Lung (tissue), 12 donors: ENCODE measurements around the gene SYNPR. TPM values are rescaled to one million over a fixed set of nuclear protein-coding genes. Genes with fewer than 3 reads are reported as not detected.

ENCODE experiments used
- ATAC-seq: fragments of 200-7000 bp; cut with Tn5 transposase; one replicate; pipeline ENCODE4 v1.9.1; 2020; ENCODE audit warnings: moderate number of reproducible peaks; ENCODE audit not compliant: insufficient read depth, low FRiP score
- DNase-seq, 3 donors: peaks; one replicate each; pipeline ENCODE4 v3.0.0-alpha.2; 2013 to 2017
- H3K27ac ChIP-seq, 2 donors: one replicate each; pipeline ENCODE4 v1.5.1; 2013; ENCODE audit warnings: mild to moderate bottlenecking in 2 of 2, moderate library complexity in 2 of 2, control low read depth in 1 of 2, inconsistent platforms in 1 of 2, low read depth in 1 of 2, low read length in 1 of 2
- H3K27me3 ChIP-seq, 3 donors: one replicate each; pipeline ENCODE4 v1.5.1; 2013; ENCODE audit warnings: low read length in 2 of 3; ENCODE audit not compliant: control insufficient read depth in 3 of 3, insufficient read depth in 3 of 3
- H3K36me3 ChIP-seq, 4 donors: one replicate each; pipeline ENCODE4 v1.5.1; 2013; ENCODE audit warnings: low read length in 4 of 4, mild to moderate bottlenecking in 1 of 4, moderate library complexity in 1 of 4; ENCODE audit not compliant: control insufficient read depth in 4 of 4, insufficient read depth in 4 of 4
- H3K4me1 ChIP-seq, 5 donors: one replicate each; pipeline ENCODE4 v1.5.1; 2013; ENCODE audit warnings: low read length in 5 of 5, mild to moderate bottlenecking in 2 of 5, moderate library complexity in 1 of 5; ENCODE audit not compliant: control insufficient read depth in 5 of 5, insufficient read depth in 5 of 5
- H3K4me3 ChIP-seq: one replicate; pipeline ENCODE4 v1.5.1; 2013; ENCODE audit warnings: mild to moderate bottlenecking, control low read depth, moderate library complexity
- H3K9ac ChIP-seq, 2 donors: one replicate each; pipeline ENCODE4 v1.5.1; 2013; ENCODE audit warnings: low read length in 2 of 2, control low read depth in 1 of 2; ENCODE audit not compliant: insufficient read depth in 1 of 2
- H3K9me3 ChIP-seq, 4 donors: one replicate each; pipeline ENCODE4 v1.5.1; 2013; ENCODE audit warnings: low read length in 3 of 4, mild to moderate bottlenecking in 1 of 4, moderate library complexity in 1 of 4; ENCODE audit not compliant: control insufficient read depth in 4 of 4, insufficient read depth in 3 of 4
- CTCF ChIP-seq: IDR thresholded peaks from 2 replicates; pipeline ENCODE4 v1.5.1; 2012; ENCODE audit warnings: mild to moderate bottlenecking; ENCODE audit errors: control extremely low read depth, extremely low read depth
- WGBS, 2 donors: extraction: QIAGEN DNeasy Blood & Tissue Kit; methylation state at CpG; one replicate each; pipeline ENCODE4 v1.1.7; 2013; 5-methylcytosine and 5-hydroxymethylcytosine counted together
- polyA plus RNA-seq, 2 donors: library from polyadenylated mRNA; stranded (reverse); fragments of 200-250 nt; gene quantifications; one replicate each; pipeline ENCODE4 v1.2.1, GENCODE V29; 2013
- total RNA-seq, 2 donors: library from RNA; depleted of rRNA in 1 of 2; stranded (reverse); fragments of >200 nt in 1 of 2; gene quantifications; one replicate each; pipeline ENCODE4 v1.2.1, GENCODE V29; 2014 to 2021
- donor health status: control.
- donor health status: control.
- donor health status: Bipolar disorder and iron deficiency.
- donor health status: healthy.
- donor health status: DM: yes; HTN: yes; CAD: no.

The SYNPR gene
- total and polyA plus RNA-seq, 4 donors: 0.43 TPM; not detected in 3

GRCh38 chr3:63325386-63325785, 47.3 kb downstream of the SYNPR start:
- DNase-seq: no peak
- Histone ChIP-seq H3K4me1 (peaks cover 0 to 3% (median 0%) of the 10 kb centered on the region in 5 donors), H3K36me3 (no peaks in the 10 kb centered on the region), H3K4me3 (no peak overlapping the region), H3K9me3 (peaks cover 0 to 2% (median 0%) of the 10 kb centered on the region in 4 donors), H3K9ac (no peak overlapping the region), H3K27me3 (peaks cover 0 to 4% (median 0%) of the 10 kb centered on the region in 3 donors), H3K27ac (no peak overlapping the region)
- 84 to 85% methylated on average over 2 of the region's 2 CpGs for WGBS, 2 donors
- no peak for TF ChIP-seq CTCF
- ATAC-seq: no peak

GRCh38 chr3:63328365-63328764, 50.3 kb downstream of the SYNPR start:
- ATAC-seq: no peak

GRCh38 chr3:63331520-63331919, 53.4 kb downstream of the SYNPR start:
- Histone ChIP-seq H3K9me3 (no peaks in the 10 kb centered on the region), H3K9ac (no peak overlapping the region), H3K36me3 (no peaks in the 10 kb centered on the region), H3K27me3 (no peaks in the 10 kb centered on the region), H3K4me3 (no peak overlapping the region), H3K4me1 (peaks cover 0 to 3% (median 0%) of the 10 kb centered on the region in 5 donors), H3K27ac (no peak overlapping the region)
- 84 to 91% methylated on average over 3 of the region's 3 CpGs for WGBS, 2 donors
- DNase-seq (no peak), ATAC-seq (no peak)
- TF ChIP-seq CTCF: no peak

More at GRCh38 chr3:63328365-63328764, 50.3 kb downstream of the SYNPR start:
- DNase-seq: no peak
- Histone ChIP-seq H3K27ac (peak overlapping the region in 1 of 2 donors; percentile 73), H3K9me3 (peaks cover 0 to 2% (median 0%) of the 10 kb centered on the region in 4 donors), H3K4me1 (peaks cover 0 to 3% (median 0%) of the 10 kb centered on the region in 5 donors), H3K4me3 (no peak overlapping the region), H3K9ac (no peak overlapping the region), H3K36me3 (no peaks in the 10 kb centered on the region), H3K27me3 (no peaks in the 10 kb centered on the region)
- no peak for TF ChIP-seq CTCF

GRCh38 chr3:63333815-63334214, 55.7 kb downstream of the SYNPR start:
- WGBS, 2 donors: 68 to 72% methylated on average over 1 of the region's 1 CpG
- Histone ChIP-seq H3K9me3 (no peaks in the 10 kb centered on the region), H3K36me3 (no peaks in the 10 kb centered on the region), H3K27ac (no peak overlapping the region), H3K4me3 (no peak overlapping the region), H3K4me1 (peaks cover 0 to 3% (median 0%) of the 10 kb centered on the region in 5 donors), H3K27me3 (no peaks in the 10 kb centered on the region), H3K9ac (no peak overlapping the region)
- TF ChIP-seq CTCF: no peak
- ATAC-seq (no peak), DNase-seq (peak in 1 of 3 donors; percentile 13)
